T-helper 9 cell (primary cell): Measurements from ENCODE around the gene KCNMA1.
"Not testable (repeated sequence)": the region's sequence is repeated elsewhere in the genome, so short reads cannot be mapped to it uniquely, and the experiment has no call there.

Source experiments
- DNase-seq: peaks from one replicate; pipeline ENCODE4 v3.0.0-alpha.2; 2020

KCNMA1 gene

DNA sequence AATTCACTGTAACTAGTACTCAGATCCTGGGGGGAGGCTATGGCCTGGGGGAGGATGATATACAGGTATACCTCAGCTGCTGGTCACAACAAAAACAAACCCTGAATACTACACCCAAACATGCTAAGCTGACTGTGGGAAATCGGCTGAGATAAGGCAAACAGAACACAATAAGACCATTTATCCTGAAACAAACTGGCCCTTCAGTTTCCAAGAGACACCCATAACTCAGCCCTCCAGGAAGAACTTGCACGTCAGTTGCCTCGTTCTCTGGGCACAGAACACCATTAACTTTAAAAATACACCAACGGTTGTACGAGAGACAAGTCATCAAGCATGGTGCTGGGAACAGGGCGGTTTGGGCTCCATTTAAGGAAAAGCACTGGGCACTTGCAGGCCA is 24.1 kb upstream of the KCNMA1 start:
- DNase-seq, result no peak

DNA sequence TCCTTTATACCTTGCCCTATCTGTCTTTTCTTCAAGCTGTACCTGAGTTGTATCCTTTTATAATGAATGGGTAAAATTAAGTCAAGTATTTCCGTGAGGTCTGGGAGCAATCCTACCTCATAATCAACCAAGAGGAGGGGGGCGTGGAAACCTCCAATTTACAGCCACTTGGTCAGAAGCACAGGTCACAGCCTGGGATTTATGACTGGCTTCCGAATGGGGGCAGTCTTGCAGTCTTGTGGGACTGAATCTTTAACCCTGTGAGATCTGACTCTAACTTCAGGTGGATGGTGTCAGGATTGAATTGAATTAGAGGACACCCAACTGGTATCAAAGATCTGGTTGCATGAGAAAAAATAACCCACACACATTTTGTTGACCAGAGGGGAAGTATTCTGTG is 23.5 kb upstream of the KCNMA1 start:
- DNase-seq, result no peak

DNA sequence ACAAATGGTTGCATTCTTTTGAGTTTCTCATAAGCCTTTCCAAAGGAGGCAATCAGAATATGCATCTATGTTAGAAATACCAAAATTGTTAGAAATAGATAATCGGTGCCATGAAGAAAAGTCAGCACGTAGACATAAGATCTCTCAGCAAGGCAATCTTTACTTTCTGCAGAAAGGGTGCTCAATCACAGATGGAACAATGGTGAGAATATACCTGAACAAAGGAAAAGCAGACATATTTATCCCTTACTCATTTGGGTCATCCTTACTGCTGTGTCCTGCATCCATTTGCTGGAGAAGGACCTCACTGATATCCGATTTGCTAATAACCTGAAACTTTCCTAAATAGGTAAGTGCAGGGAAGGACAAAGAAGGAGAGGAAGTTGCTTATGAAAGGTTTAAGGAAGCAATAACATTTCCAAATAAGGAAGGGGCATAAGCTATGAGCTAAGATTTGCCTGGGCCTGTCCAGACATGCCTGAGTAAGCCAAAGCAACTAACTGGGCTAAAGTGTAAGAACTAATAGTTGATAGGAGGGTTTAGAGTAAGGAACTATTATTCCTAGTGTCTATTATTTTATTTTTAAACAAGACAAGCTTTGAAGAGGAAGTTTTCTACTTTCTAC is 21.6 kb upstream of the KCNMA1 start:
- not testable (repeated sequence) for DNase-seq

DNA sequence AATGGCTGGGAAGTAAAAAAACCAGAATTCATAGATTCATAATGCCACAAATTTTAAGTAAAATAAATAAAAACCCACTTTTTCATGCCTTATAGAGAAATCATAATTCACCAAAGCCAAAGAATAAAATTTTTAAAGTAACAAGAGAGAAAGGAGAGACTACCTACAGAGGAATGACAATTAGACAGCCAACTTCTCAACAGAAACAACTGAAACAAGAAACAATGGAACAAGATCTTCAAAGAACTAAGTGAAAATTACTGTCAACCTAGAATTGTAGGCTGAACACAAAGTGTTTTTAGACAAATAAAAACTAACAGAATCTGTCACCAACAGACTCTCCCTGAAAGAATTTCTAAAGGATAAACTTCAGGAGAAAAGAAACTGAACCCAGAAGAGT is 15.6 kb upstream of the KCNMA1 start:
- DNase-seq, result no peak

DNA sequence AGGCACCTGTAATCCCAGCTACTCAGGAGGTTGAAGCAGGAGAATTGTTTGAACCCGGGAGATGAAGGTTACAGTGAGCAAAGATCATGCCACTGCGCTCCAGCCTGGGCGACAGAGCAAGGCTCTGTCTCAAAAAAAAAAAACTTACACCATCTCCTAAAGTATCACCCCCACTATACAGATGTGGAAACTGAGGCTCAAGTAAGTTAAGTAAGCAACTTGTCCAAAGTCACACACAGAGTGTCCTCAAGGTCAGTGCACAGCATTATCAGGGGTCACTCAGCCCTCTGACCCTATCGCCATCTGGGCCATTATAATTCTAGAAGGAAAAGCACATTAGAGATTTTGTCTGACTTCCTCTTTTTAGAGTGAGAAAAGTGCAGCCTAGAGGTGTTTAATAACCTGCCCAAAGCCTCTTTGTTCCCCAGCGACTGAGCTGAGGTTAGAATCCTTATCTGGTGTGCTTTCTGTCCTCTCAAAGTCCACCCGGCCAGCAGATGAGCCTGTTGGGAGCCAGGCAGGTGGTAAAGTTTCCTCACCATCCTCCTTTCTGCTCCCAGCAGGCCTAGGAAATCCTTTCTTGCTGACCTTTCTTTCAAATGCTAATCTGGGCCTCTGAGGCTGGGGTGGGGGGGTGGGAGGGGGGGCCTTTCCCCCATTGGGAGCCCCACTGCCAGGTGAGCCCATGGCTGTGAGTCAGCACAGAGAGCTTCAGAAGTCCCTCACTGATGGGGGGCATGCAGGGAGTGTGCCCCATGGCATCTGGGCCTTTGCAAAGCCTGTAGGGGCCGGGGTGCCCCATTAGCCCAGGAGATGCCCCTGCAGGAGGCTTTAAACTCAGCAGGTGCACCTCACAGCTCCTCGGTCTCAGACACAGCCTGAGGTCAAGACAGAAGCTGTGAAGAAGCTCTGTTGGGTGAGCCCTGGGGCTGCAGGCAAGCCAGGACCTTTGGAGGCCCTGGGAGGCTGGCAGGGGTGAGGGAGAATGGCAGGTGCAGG is 12.0 kb upstream of the KCNMA1 start:
- no peak for DNase-seq

DNA sequence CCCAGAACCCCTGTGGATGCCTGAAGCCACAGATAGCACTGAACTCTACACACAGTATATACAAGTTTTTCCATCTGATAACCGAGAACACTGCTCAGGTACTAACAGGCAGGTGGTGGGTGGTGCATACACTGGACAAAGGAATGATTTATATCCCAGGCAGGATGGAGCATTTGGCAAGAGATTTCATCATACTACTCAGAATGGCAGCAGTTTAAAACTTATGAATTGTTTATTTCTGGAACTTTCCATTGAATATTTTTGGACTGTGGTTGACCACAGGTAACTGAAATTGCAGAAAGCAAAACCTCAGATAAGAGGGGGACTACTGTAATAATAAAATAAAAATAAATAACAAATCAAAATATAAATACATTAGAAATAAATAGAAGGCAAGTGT is 10.9 kb upstream of the KCNMA1 start:
- no peak for DNase-seq

DNA sequence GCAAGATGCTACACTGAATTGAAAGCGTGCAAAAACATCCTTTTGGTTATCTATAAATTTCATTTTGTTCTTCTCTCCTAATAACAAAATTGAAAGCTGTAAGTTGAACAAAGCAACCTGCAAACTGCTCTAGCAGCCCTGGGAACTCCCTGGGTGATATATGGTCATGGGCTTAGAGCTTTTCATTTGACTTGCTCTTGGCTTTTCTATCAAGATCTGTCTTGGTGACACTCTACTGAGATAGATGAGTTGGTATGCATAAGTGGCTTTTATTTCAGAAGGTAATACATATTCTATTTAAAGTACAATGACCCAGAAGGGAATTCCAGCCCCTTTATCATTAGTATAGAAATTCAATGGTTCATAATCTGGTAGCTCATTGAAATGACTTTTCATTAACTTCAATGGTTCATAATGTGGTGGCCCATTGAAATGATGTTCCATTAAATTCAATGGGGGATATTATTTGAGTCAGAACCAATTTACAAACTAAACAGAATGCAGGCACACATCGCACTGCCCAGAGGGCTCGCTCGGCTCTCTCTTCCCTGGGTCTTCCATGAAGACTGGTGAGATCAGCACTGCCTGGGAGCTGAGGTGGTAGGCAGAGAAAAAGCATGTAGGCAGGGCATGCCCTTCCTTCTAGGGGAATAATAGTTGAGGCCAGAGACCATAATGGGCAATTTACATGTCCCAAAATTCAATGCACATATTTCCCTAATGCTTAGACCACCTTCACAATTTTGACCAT is 10.1 kb upstream of the KCNMA1 start:
- DNase-seq, result no peak

DNA sequence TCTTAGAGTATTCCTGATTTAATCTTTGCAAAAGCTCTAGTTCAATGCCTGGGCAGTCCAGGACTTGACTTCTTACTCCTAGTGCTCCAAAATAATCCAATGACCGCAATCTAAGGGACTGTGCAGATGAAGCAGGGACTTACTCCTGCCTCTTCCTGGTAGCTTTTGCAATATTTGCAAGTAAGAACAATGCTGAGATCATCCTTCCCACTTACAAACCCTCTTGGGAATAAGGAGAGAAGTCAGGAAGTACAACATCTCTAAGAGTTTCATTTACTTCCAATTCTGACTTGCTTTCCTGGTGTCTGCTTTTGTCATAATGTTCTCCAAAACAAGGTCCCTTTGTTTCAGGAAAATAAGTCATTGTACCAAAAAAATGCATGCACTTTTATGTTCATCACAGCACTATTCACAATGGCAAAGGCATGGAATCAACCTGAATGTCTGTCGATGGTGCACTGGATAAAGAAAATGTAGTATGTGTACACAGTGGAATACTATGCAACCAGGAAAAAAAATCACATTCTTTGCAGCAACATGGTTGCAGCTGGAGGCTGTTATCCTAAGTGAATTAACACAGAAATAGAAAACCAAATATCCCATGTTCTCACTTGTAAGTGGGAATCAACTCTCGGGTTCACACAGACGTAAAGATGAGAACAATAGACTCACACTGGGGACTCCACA is 7.1 kb upstream of the KCNMA1 start:
- no peak for DNase-seq

DNA sequence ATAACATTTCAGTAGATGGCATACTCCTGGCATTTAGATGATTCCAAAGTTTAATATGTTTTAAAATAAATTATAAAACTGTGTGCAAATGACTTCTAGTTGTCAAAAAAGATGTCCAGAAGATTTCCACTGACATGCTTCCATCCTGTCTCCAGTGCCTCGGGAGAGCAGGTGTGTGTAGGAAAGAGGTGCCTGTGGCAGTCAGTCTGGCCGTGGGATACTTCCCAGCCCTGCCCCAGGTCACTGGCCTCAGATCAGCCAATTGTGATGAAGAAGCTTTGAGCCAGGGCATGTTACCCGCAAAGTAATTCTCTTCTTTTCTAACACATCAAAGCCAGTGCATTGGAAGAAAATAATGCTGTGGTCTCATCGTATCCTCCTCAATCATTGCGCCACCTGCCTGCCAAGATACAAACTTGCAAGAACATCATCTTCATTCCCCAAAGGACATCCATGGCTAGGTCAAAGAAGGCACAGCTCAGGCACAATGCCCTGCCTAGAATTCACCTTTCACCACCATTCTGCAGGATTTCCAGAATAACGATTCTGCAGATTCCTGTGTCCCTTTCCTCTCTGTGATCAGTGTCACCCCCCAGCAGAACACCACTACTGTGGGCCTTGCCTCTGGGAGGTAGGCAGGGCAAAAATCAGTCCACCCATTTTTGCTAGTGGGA is 6.3 kb upstream of the KCNMA1 start:
- DNase-seq, result no peak

DNA sequence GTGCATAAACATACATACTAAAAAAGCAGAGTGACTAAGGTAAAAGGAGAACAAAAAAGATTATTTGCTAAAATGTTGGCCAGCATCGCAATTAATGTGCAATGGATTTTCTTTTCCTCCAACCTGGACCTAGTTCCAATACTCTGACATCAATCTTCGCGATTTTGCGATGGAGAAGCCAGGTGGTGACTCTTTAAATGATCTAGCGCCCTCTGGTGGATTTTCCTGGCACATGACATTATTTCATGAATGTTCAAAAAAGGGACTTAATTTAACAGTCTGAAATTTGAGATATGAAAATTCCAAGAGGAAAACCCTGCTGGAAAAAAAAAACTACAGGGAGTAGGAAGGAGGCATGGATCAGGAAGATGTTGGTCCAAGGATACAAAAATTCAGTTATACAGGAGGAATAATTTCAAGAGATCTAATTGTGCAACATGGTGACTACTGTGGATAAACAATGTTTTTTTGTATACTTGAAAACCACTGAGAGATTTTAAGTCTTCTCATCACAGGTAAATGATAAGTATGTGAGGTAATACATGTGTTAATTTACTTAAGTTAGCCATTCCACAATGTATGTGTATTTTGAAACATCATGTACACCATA is 4.3 kb upstream of the KCNMA1 start:
- peak; percentile 34 for DNase-seq

DNA sequence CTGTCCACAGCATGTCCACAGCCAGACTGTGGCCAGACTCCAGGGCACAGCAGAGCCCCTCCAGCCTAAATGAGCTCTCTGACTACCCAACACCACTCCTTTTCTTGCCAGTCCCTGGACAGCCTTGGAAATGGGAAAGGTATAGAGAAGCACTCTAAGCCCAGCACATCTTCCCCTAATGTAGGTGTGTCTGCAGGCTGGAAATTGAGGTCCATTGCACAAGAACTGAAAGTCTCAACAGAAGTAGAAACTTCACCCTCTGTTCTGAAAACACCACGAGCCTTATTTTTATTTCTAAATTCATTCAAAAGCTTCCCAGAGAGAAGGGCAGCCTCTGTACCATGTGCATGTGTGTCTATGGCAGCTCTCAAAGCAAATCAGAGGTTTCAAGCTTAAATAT is 3.7 kb upstream of the KCNMA1 start:
- no peak for DNase-seq

DNA sequence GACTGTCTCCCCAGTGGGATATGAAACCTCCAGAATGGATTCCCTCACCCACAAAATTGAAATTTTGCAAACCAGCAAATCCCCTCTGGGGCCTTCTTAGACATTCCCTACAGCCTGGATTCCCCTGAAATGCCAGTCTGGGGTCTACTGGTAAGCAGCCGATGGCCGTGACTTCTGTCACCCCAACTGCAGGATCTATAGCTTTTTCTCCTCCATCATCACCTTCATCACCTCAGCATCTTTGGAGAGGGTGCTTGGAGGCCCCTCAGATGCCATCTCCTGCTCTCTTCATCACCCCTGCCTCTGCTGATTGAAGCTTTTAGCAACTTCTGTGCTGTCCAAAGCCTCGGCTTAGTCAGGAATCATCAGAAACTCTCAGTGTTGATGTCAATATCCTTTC is 2.6 kb upstream of the KCNMA1 start:
- DNase-seq, result no peak

DNA sequence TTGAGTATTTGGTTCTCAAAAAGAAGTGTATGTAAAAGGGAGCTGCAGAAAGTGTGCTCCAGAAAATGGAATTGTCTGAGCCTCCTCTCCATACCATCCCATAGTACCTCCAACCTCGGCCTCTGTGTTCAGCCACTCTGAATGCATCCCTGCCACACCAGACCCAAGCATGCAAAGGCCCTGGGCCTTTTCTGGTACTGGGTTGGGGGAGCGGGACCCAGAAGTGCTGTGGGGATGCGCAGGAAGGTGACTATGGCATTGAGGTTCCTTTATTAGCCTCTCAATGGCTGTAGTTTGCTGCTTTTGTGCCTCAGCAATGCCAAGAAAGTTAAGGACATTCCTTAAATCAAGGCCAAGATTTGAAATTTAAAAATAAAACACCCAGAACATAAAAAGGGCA is 2.1 kb upstream of the KCNMA1 start:
- DNase-seq, result no peak

DNA sequence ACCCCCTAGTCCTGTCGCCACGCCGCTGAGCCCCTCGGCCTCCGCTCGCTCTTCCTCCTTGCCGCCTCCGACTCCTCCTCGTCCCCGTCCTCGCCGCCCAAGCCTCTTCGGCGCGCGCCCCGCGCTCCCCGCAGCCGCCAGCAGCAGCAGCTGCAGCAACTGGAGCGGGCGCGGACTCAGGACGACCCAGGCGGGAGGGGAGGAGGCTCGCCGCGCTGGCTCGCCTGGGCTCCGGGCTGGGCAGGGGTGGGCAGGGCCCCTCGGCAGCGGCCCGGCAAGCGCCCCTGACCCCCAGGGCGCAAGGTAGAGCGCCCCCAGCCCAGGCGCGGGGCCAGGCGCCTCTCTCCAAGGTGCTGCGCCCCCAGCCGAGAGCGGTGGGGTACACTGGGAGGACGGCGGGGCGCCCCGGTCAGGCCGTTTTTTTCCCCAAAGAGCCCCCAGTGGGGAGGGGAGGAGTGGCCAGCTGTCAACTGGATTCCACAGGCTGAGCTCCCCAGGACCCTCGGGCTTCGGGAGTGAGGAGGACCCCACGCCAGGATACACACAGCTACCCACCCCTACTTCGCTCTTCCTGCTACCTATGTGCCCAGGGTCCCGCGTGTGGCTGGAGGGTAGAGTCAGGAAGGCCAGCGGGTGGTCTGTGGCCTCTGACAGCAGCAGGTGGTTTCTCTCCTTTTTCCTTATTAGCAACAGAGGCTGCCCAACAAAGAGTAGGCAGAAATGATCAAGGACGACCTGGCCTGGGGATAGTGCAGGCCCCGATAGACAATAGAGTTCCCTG is 903 bp upstream of the KCNMA1 start:
- DNase-seq, result no peak

DNA sequence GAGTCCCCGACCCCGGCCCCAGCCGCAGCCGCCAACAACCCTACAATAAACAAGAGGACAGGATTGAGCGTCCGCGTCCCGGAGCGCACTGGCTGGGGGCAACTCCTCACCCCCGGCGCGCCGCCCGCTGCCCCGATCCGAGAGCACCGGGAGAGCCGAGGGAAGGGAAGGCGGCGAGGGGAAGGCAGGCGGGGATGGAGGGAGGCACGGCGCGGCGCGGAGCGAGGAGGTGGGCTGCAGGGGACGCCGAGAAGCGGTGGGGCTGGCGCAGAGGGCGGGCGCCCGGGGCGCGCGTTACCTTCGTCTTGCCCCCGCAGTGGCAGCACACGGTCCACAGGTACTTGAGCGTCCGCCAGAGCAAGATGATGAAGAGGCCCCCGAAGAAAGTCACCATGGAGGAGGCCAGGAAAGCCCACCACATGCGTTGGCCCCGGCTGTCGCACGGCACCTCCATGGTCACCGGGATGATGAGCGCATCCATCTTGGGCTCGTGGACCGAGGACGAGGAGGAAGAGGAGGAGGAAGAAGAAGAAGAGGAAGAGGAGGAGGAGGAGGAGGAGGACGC is 559 bp downstream of the KCNMA1 start:
- no peak for DNase-seq

DNA sequence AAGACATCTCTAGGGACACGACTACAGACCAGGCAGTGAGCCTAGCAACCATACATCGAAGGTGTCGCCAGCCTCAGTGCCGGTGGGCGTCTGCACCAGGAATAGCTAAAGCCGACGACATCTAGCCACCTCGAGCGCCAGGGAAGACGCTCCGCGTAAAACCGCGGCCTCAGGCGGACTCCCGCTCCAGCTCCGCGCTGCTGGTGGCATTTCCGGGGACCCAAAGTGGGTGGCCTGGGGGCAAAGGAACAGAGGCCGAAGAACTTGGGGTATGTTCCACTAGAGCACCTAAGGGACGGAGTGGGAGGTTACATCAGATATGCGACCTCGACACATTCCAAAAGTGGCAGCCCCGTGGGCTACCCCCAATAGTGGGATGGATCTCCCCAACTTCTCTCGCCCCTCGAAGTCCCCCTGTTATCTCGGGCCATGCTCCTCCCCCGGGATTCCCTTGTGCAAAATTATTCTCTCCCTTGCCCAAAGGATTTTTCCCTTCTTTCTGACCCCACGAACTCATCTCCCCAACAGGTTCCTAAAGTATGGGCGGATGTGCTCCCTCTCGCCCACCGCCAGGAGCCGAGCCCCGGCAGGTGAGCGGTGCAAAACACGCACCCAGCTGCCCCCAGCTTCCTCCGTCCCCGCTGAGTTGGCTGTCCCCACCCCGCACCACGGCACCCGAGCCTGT is 1.2 kb downstream of the KCNMA1 start:
- DNase-seq, result no peak

DNA sequence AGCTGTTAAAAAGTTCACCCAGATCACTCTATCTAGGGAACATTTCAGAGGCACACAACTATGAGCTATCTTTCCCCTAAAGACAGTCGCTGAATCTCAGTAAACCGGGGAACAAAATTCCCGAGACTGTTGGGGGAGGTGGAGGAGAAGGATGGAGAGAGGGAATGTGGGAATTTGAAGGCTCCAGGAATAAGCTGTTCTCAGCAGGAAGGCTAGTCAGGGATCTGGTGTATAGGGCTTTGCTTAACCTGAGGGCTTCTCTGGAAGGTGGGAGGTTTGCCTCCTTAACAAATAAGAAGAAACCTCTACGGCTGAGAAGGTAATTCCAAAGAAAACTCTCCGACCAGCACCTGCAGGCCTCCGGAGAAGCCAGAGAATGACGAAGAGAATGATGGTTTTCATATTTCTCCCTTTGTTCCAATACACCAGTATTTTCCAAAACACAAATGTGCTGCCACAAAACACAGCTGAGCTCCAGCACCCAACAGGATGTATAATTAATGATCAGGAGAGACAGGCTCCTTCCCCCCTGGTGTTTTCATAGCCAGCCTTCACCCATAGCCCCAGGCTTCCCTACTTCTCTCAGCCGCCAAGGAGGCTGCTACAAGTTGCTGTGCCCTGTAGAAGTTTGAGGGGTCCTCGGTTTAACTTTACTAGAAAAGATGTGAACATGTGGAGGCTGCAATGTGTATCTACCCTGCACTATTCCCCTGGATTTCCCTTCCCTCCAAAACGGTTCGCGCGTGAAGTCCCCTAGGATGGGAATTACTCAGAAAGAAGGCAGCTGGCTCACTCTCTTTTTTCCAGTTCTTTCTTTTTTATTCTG is 2.0 kb downstream of the KCNMA1 start:
- no peak for DNase-seq

DNA sequence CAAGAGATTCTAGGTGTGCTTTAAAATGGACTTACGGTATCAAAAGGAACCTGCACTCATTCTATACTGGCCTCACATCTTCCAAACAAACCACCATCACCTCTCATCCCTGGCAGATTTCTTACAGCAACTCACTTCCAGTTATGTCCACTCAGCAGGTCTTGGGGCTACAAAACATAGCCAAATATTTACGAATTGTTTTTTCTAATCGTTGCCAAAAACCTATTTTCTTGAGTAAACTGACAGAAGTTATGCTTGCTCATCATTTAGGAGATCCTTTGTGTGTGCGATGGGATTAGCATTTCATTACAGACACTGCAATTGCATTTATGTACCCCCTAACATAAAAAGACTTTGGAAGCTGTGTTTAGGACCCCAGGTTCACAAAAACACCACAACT is 2.7 kb downstream of the KCNMA1 start:
- no peak for DNase-seq

DNA sequence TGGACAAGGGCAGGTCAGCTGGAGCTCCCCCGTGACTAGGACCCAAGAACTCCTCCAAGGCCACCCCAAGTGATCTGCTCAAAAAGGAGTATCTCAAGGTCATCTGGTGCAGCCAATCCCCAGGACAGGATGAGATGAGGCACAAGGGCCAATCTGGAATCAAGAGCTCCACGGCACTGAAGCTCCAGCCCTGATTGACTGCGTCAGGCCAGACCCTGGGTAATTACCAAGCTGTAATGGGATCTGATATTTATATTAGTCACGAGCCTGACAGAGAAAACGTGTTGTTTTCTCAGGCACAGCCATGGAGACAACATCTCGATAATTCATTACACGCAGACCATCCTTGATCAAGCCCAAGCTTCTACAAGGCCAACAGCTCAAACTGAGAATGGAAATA is 4.2 kb downstream of the KCNMA1 start:
- no peak for DNase-seq
